Nephron progenitor cell (in vitro differentiated cells): Measurements from ENCODE around the gene AK8.

Experiments used
- DNase-seq: peaks from one replicate; pipeline ENCODE4 v3.0.0; 2021
- H3K27ac Mint-ChIP-seq: 2 replicates; pipeline ENCODE4 v1.8.0; 2021; ENCODE audit warnings: mild to moderate bottlenecking, moderate library complexity, mixed read lengths
- H3K27me3 Mint-ChIP-seq: 2 replicates; pipeline ENCODE4 v1.8.0; 2021; ENCODE audit warnings: mild to moderate bottlenecking, low read depth, mixed read lengths; ENCODE audit not compliant: poor library complexity
- H3K36me3 Mint-ChIP-seq: 2 replicates; pipeline ENCODE4 v1.8.0; 2021; ENCODE audit warnings: low read depth, mixed read lengths
- H3K4me1 Mint-ChIP-seq: 2 replicates; pipeline ENCODE4 v1.8.0; 2021; ENCODE audit warnings: mixed read lengths
- H3K4me3 Mint-ChIP-seq: 2 replicates; pipeline ENCODE4 v1.8.0; 2021; ENCODE audit warnings: mild to moderate bottlenecking, moderate library complexity, mixed read lengths
- H3K9me3 Mint-ChIP-seq: 2 replicates; pipeline ENCODE4 v1.8.0; 2021; ENCODE audit warnings: mild to moderate bottlenecking, moderate library complexity, mixed read lengths
- CTCF ChIP-seq: fragments of 200-600 bp; sonication (generic); IDR thresholded peaks from 2 replicates; pipeline ENCODE4 v1.5.0; 2021; ENCODE audit warnings: antibody characterized with exemption

AK8 gene

GRCh38 chr9:132757016-132757415 lies 121.1 kb downstream of the AK8 start:
- peaks cover 60% of the 10 kb centered on the region for H3K4me1 Mint-ChIP-seq
- H3K9me3 Mint-ChIP-seq = no peaks in the 10 kb centered on the region
- H3K4me3 Mint-ChIP-seq = no peak overlapping the region
- no peak overlapping the region for H3K27ac Mint-ChIP-seq
- peaks cover 23% of the 10 kb centered on the region for H3K27me3 Mint-ChIP-seq
- no peak for TF ChIP-seq CTCF
- no peak for DNase-seq
- no peaks in the 10 kb centered on the region for H3K36me3 Mint-ChIP-seq

- no peak for TF ChIP-seq CTCF
- no peak overlapping the region for H3K27ac Mint-ChIP-seq
- peaks cover 67% of the 10 kb centered on the region for H3K4me1 Mint-ChIP-seq
- peaks cover 19% of the 10 kb centered on the region for H3K27me3 Mint-ChIP-seq
- no peaks in the 10 kb centered on the region for H3K9me3 Mint-ChIP-seq
- H3K4me3 Mint-ChIP-seq = no peak overlapping the region
- no peak for DNase-seq
- no peaks in the 10 kb centered on the region for H3K36me3 Mint-ChIP-seq
These were observed 121.8 kb downstream of the AK8 start for GRCh38 chr9:132756214-132756845.

GRCh38 chr9:132755096-132755495 lies 123.0 kb downstream of the AK8 start:
- no peak overlapping the region for H3K27ac Mint-ChIP-seq
- DNase-seq = no peak
- H3K4me3 Mint-ChIP-seq = no peak overlapping the region

GRCh38 chr9:132754236-132754635 lies 123.8 kb downstream of the AK8 start:
- TF ChIP-seq CTCF = no peak
- peaks cover 8% of the 10 kb centered on the region for H3K27me3 Mint-ChIP-seq
- no peak overlapping the region for H3K4me3 Mint-ChIP-seq
- H3K27ac Mint-ChIP-seq = no peak overlapping the region
- no peaks in the 10 kb centered on the region for H3K36me3 Mint-ChIP-seq
- H3K4me1 Mint-ChIP-seq = peaks cover 72% of the 10 kb centered on the region
- H3K9me3 Mint-ChIP-seq = no peaks in the 10 kb centered on the region
- no peak for DNase-seq

More at GRCh38 chr9:132755096-132755495, 123.0 kb downstream of the AK8 start:
- no peak for TF ChIP-seq CTCF
- H3K4me1 Mint-ChIP-seq = peaks cover 72% of the 10 kb centered on the region
- H3K27me3 Mint-ChIP-seq = peaks cover 14% of the 10 kb centered on the region
- no peaks in the 10 kb centered on the region for H3K9me3 Mint-ChIP-seq
- H3K36me3 Mint-ChIP-seq = no peaks in the 10 kb centered on the region

- H3K9me3 Mint-ChIP-seq = no peaks in the 10 kb centered on the region
- H3K4me3 Mint-ChIP-seq = no peak overlapping the region
- TF ChIP-seq CTCF = no peak
- H3K4me1 Mint-ChIP-seq = peaks cover 74% of the 10 kb centered on the region
- DNase-seq = no peak
- peaks cover 8% of the 10 kb centered on the region for H3K27me3 Mint-ChIP-seq
- H3K27ac Mint-ChIP-seq = no peak overlapping the region
- no peaks in the 10 kb centered on the region for H3K36me3 Mint-ChIP-seq
These were observed 124.5 kb downstream of the AK8 start for GRCh38 chr9:132753593-132753880.

- DNase-seq = no peak
- Mint-ChIP-seq H3K36me3 (no peaks in the 10 kb centered on the region), H3K4me1 (peaks cover 76% of the 10 kb centered on the region), H3K27me3 (peaks cover 5% of the 10 kb centered on the region), H3K27ac (no peak overlapping the region), H3K9me3 (no peaks in the 10 kb centered on the region), H3K4me3 (peak overlapping the region; percentile 1)
- no peak for TF ChIP-seq CTCF
These were observed 125.0 kb downstream of the AK8 start for GRCh38 chr9:132752877-132753592.
